ENCODE data around the gene NCOA6. TPM values are rescaled to one million over a fixed set of nuclear protein-coding genes. Genes with fewer than 3 reads are reported as not detected.
A peak's percentile ranks its signal among the peaks of the same experiment; 100 is the strongest.

The NCOA6 gene
- polyA plus RNA-seq, 1 of the 3 experiments (the other 2 are of a cell fraction): 14.5 TPM

- Histone ChIP-seq H3K27ac (ENCODE audit: low read depth in 2 of 2, low read length in 1 of 2) (peak overlapping the region; percentile 60 to 79; a peak in 3 of 4 replicates), H4K20me1 (ENCODE audit: insufficient read depth) (peaks cover 49% of the 10 kb centered on the region), H3F3A (replicated peaks; ENCODE audit: insufficient read depth) (peaks cover 5% of the 10 kb centered on the region), H3K79me2 (ENCODE audit: insufficient read depth) (peaks cover 57% of the 10 kb centered on the region), H2AFZ (ENCODE audit: low read depth) (peak overlapping the region; percentile 52; the same call in 1 of the 2 replicates), H3K9me3 (no peaks in the 10 kb centered on the region), H3K4me2 (peak overlapping the region; percentile 79), H3K9me2 (no peaks in the 10 kb centered on the region), H3K27me3 (ENCODE audit: insufficient read depth) (no peaks in the 10 kb centered on the region), H3K4me3 (ENCODE audit: low read depth in 2 of 2, low read length in 1 of 2) (peak overlapping the region; percentile 78 to 80), H3K4me1 (ENCODE audit: control insufficient read depth in 1 of 2, insufficient read depth in 2 of 2, low read depth in 1 of 2, low read length in 1 of 2) (peaks cover 6 to 8% of the 10 kb centered on the region in 2 experiments; a peak in 2 of 4 replicates), H3K9ac (peak overlapping the region; percentile 75), H3K36me3 (replicated peaks in 1 of 2; ENCODE audit: control insufficient read depth in 1 of 2, insufficient read depth in 2 of 2, low read length in 1 of 2) (peaks cover 0 to 3% of the 10 kb centered on the region in 2 experiments)
- TF ChIP-seq FOXM1 (IDR thresholded peaks at IDR 0.05; ENCODE audit: low read depth): no peak
- no peak for TF ChIP-seq RAD21 (IDR thresholded peaks at IDR 0.05; ENCODE audit: low read length)
- TF ChIP-seq REST (IDR thresholded peaks at IDR 0.05; ENCODE audit: low read depth, low read length): peak; percentile 41; the same call in 1 of the 2 replicates
- WGBS (ENCODE audit: low lambda C conversion rate): 51% methylated on average over 2 of the region's 2 CpGs
- ChIA-PET POLR2A (interaction anchor here (0.9 kb wide), 1 partner anchor 14 kb away, joined by 3 read pairs; no protein-coding TSS in a partner anchor), CTCF (interaction anchor here (0.5 to 1.8 kb wide), 9 partner anchors 9 to 512 kb away, joined by 3 to 7 read pairs (median 3); no protein-coding TSS in a partner anchor)
- DNase-seq: peak; percentile 50
These were observed 1.0 kb downstream of the NCOA6 start for GRCh38 chr20:34824452-34824805.

- Histone ChIP-seq H3K4me3 (ENCODE audit: low read depth in 2 of 2, low read length in 1 of 2) (peak overlapping the region; percentile 78 to 80), H3K27ac (ENCODE audit: low read depth in 2 of 2, low read length in 1 of 2) (peak overlapping the region in 1 of 2 experiments; percentile 60; a peak in 1 of 4 replicates), H3K79me2 (ENCODE audit: insufficient read depth) (peaks cover 61% of the 10 kb centered on the region), H3K9me3 (no peaks in the 10 kb centered on the region), H3K4me2 (peak overlapping the region; percentile 79), H3K27me3 (ENCODE audit: insufficient read depth) (no peaks in the 10 kb centered on the region), H3K4me1 (ENCODE audit: control insufficient read depth in 1 of 2, insufficient read depth in 2 of 2, low read depth in 1 of 2, low read length in 1 of 2) (peaks cover 6 to 8% of the 10 kb centered on the region in 2 experiments; a peak in 2 of 4 replicates), H2AFZ (ENCODE audit: low read depth) (no peak overlapping the region), H3K9me2 (no peaks in the 10 kb centered on the region), H4K20me1 (ENCODE audit: insufficient read depth) (peaks cover 54% of the 10 kb centered on the region), H3F3A (replicated peaks; ENCODE audit: insufficient read depth) (peaks cover 5% of the 10 kb centered on the region), H3K9ac (peak overlapping the region; percentile 75; the same call in 1 of the 2 replicates), H3K36me3 (replicated peaks in 1 of 2; ENCODE audit: control insufficient read depth in 1 of 2, insufficient read depth in 2 of 2, low read length in 1 of 2) (peaks cover 0 to 3% of the 10 kb centered on the region in 2 experiments)
- WGBS (ENCODE audit: low lambda C conversion rate): 87% methylated on average over 1 of the region's 1 CpG
- POLR2A ChIA-PET: no interaction called here
- CTCF ChIA-PET: interaction anchor here (0.8 to 1.8 kb wide), 7 partner anchors 10 to 511 kb away, joined by 3 to 7 read pairs (median 3); no protein-coding TSS in a partner anchor
- no peak for DNase-seq
- TF ChIP-seq ELF1 (IDR thresholded peaks at IDR 0.05): no peak
- TF ChIP-seq TCF12 (IDR thresholded peaks at IDR 0.05): no peak
- no peak for TF ChIP-seq RAD21 (IDR thresholded peaks at IDR 0.05; ENCODE audit: low read length)
- no peak for TF ChIP-seq IRF3 (IDR thresholded peaks at IDR 0.05; ENCODE audit: low read depth, low read length)
- TF ChIP-seq EP300 (IDR thresholded peaks at IDR 0.05; ENCODE audit: borderline replicate concordance in 1 of 2, low read depth in 1 of 2, low read length in 1 of 2): no peak
- TF ChIP-seq NRF1 (IDR thresholded peaks at IDR 0.05; ENCODE audit: low read depth, low read length): no peak
- no peak for TF ChIP-seq EZH2phosphoT487 (IDR thresholded peaks at IDR 0.05; ENCODE audit: borderline replicate concordance, low read depth)
- no peak for TF ChIP-seq MXI1 (IDR thresholded peaks at IDR 0.05; ENCODE audit: low read depth, low read length)
- no peak for TF ChIP-seq REST (IDR thresholded peaks at IDR 0.05; ENCODE audit: low read depth, low read length)
- TF ChIP-seq JUND (IDR thresholded peaks at IDR 0.05): no peak
- TF ChIP-seq GATA2 (CRISPR knock-in tag; IDR thresholded peaks at IDR 0.05): no peak
- TF ChIP-seq TEAD4 (IDR thresholded peaks at IDR 0.05; ENCODE audit: borderline replicate concordance, insufficient read depth): no peak
- TF ChIP-seq TAF1 (IDR thresholded peaks at IDR 0.05; ENCODE audit: borderline replicate concordance, low read depth, low read length): no peak
- no peak for TF ChIP-seq FOXM1 (IDR thresholded peaks at IDR 0.05; ENCODE audit: low read depth)
- TF ChIP-seq, protein P1, sequence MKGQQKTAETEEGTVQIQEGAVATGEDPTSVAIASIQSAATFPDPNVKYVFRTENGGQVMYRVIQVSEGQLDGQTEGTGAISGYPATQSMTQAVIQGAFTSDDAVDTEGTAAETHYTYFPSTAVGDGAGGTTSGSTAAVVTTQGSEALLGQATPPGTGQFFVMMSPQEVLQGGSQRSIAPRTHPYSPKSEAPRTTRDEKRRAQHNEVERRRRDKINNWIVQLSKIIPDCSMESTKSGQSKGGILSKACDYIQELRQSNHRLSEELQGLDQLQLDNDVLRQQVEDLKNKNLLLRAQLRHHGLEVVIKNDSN (IDR thresholded peaks at IDR 0.05; ENCODE audit: borderline replicate concordance, low read depth): no peak
- TF ChIP-seq RFX5 (IDR thresholded peaks at IDR 0.05; ENCODE audit: low read length): no peak
- no peak for TF ChIP-seq POLR2AphosphoS5 (IDR thresholded peaks at IDR 0.05; ENCODE audit: low read depth, low read length)
These were observed 1.4 kb downstream of the NCOA6 start for GRCh38 chr20:34824026-34824425.
